ENCODE data around the gene SF3B2.
"Not testable (repeated sequence)": the region's sequence is repeated elsewhere in the genome, so short reads cannot be mapped to it uniquely, and the experiment has no call there.

The SF3B2 gene

GRCh38 chr11:66051766-66052663 lies at the start of gene SF3B2:
Gene SF3B2, plus strand, starts transcription at chr11:66052364. Its CDS starts 21 bp downstream, at chr11:66052385.
- peak; percentile 78 for DNase-seq

GRCh38 chr11:66002648-66003225 lies 49.4 kb upstream of the SF3B2 start:
- no peak for DNase-seq

- no peak for DNase-seq
Measured at GRCh38 chr11:66003291-66003690, 48.9 kb upstream of the SF3B2 start.

- DNase-seq, result no peak
Measured at GRCh38 chr11:66004186-66004585, 48.0 kb upstream of the SF3B2 start.

GRCh38 chr11:66006134-66006890 lies 45.9 kb upstream of the SF3B2 start:
- no peak for DNase-seq

GRCh38 chr11:66006891-66007176 lies 45.3 kb upstream of the SF3B2 start:
- no peak for DNase-seq

GRCh38 chr11:66007201-66007634 lies 44.9 kb upstream of the SF3B2 start:
- DNase-seq, result no peak

GRCh38 chr11:66008095-66008467 lies 44.1 kb upstream of the SF3B2 start:
- no peak for DNase-seq

- DNase-seq, result no peak
Measured at GRCh38 chr11:66008468-66009101, 43.6 kb upstream of the SF3B2 start.

GRCh38 chr11:66010036-66010435 lies 42.1 kb upstream of the SF3B2 start:
- DNase-seq, result not testable (repeated sequence)

- no peak for DNase-seq
Measured at GRCh38 chr11:66011239-66011784, 40.9 kb upstream of the SF3B2 start.

GRCh38 chr11:66011785-66012303 lies 40.3 kb upstream of the SF3B2 start, which contains the start of gene CST6:
Gene CST6, plus strand, starts transcription at chr11:66012008. Its CDS starts 37 bp downstream, at chr11:66012045.
- DNase-seq, result no peak

GRCh38 chr11:66012371-66012945 lies 39.7 kb upstream of the SF3B2 start:
- no peak for DNase-seq

- no peak for DNase-seq
Measured at GRCh38 chr11:66012946-66013761, 39.0 kb upstream of the SF3B2 start.

- no peak for DNase-seq
Measured at GRCh38 chr11:66013762-66014100, 38.4 kb upstream of the SF3B2 start.

GRCh38 chr11:66014804-66015453 lies 37.2 kb upstream of the SF3B2 start:
- no peak for DNase-seq

GRCh38 chr11:66015454-66015881 lies 36.7 kb upstream of the SF3B2 start:
- no peak for DNase-seq

GRCh38 chr11:66015936-66016792 lies 36.0 kb upstream of the SF3B2 start:
- DNase-seq, result no peak

GRCh38 chr11:66016793-66017177 lies 35.4 kb upstream of the SF3B2 start:
- no peak for DNase-seq

GRCh38 chr11:66017321-66017720 lies 34.8 kb upstream of the SF3B2 start:
- no peak for DNase-seq

Measured in GOT3 (cell line).